ENCODE results near the gene ANAPC1.
"Not testable (repeated sequence)": the region's sequence is repeated elsewhere in the genome, so short reads cannot be mapped to it uniquely, and the experiment has no call there.

DNA sequence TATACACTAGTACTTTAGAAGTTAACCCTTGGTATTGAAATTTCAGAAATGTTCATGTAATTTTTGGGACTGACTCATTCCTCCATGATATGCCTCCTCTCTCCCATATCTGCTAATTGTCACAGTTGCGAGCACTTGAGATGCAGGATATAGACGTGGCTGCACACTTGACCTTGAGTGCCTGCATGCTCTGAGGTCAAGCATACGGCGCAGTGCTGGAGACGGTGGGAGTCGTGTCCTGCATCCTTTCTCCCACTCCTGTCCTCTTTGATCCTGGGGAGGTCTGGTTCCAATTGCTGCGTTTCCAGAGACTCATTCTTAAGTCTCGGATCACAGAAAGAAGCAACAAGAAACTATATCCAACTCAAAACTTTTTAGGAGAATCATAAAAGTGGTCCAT lies 139.2 kb downstream of the ANAPC1 start:
- not testable (repeated sequence) for TF ChIP-seq TAF1 (IDR thresholded peaks at IDR 0.05; ENCODE audit: borderline replicate concordance, low read depth, low read length); POLR2AphosphoS5 (IDR thresholded peaks at IDR 0.05; ENCODE audit: low read depth, low read length); POLR2A (IDR thresholded peaks at IDR 0.05; ENCODE audit: low read depth, low read length)

Measured in GM12892 (cell line).